ENCODE measurements around the gene SLC25A11. TPM values are rescaled to one million over a fixed set of nuclear protein-coding genes. Genes with fewer than 3 reads are reported as not detected.
A peak's percentile ranks its signal among the peaks of the same experiment; 100 is the strongest.

The SLC25A11 gene
- total RNA-seq, 2 experiments from 2014 or later, result 70.5 to 72.5 TPM

DNA sequence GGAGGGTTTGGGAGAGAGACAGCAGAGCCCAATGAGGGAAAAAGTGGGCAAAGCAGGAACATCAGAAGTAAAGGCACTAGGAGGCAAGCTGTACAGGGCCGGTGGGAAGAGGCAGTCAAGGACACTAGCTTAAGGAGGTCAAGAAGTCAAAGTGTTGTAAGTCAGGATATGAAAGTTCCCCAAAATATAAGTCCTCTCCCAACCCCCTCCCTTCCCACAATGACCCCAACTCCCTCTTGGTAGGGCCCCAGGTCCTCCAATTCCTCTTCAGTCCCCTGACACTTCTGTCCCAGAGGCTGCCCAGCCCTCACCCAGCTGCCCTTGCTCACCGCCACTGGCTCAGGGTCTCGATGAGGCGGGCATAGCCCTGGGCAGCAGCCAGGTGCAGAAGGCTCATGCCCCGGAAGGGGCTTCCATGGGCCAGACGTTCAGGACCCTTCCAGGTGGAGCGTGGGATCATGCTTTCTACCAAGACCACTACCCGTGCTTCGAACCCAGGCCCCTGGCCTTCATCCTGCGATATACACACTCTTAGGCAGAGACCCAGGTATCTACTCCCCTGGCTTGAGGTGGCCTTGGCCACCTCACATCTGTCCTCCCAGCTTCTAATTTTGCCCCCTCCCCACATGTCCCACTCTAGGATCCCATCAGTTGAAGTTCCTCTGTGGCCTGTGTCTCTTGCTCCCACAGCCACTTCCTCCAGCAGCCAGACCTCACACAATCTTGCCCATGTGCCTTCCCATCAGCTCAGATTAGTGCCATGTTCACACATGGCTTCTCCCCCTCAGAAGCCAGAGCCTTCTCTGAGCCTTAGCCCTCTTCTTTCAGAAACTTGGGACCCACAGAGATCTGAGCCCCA, 33.6 kb upstream of the SLC25A11 start:
- POLR2A ChIA-PET, result no interaction called here
- no peak for DNase-seq
- Mint-ChIP-seq H3K4me3 (no peak overlapping the region), H3K27ac (no peak overlapping the region), H3K4me1 (ENCODE audit: low read depth) (peaks cover 22% of the 10 kb centered on the region), H3K9me3 (no peaks in the 10 kb centered on the region), H3K36me3 (peaks cover 38% of the 10 kb centered on the region), H3K27me3 (no peaks in the 10 kb centered on the region)
- CTCF ChIA-PET, result interaction anchor here (1.2 kb wide), 1 partner anchor 33 kb away, joined by 3 read pairs; no protein-coding TSS in a partner anchor
- intact Hi-C loops (cut with micrococcal nuclease), result no loop called here

DNA sequence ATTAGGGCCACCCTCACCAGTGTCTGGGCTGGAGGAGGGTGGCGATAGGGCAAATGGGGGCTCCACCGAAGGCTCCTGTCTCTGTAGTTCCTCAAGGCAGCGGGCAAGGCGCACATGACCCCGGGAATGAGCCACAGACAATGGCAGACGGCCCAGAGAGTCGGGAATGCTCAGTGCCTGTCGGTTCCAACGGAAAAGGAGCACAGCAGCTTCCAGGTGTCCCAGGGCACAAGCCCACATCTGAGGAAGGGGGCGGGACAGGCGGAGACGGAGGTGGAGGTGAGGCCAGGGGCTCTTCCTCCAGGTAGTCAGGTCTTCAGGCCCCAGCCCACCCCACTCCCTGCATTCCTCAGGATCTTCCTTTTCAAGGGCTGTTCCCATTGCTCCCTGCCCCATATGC, 32.9 kb upstream of the SLC25A11 start:
- Mint-ChIP-seq H3K27me3 (no peaks in the 10 kb centered on the region), H3K36me3 (peaks cover 38% of the 10 kb centered on the region), H3K4me3 (no peak overlapping the region), H3K27ac (no peak overlapping the region), H3K4me1 (ENCODE audit: low read depth) (peaks cover 22% of the 10 kb centered on the region), H3K9me3 (no peaks in the 10 kb centered on the region)
- DNase-seq, result no peak
- intact Hi-C loops (cut with micrococcal nuclease), result no loop called here
- ChIA-PET CTCF (interaction anchor here (1.2 kb wide), 1 partner anchor 34 kb away, joined by 3 read pairs; no protein-coding TSS in a partner anchor), POLR2A (no interaction called here)

DNA sequence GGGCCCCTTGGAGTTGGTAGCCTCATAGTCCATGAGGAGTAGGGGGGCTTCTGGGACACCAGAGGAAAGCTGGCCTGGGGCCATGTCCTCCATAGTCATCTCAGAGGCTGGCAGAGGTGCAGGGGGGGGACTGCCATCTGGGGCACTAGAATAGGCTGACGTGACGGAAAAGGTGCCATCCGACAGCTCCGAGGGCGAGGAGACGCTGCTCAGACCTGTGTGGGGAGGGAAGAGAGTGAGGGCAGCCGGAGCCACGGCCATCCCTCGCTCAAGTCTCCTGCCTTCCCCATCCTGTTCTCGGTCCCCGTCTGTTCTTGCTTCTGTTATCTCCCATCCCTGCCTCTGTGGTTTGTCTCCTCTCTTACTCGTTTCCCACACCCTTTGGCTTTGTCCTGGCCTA, 32.5 kb upstream of the SLC25A11 start:
- peaks cover 34% of the 10 kb centered on the region for H3K36me3 Mint-ChIP-seq
- H3K9me3 Mint-ChIP-seq, result no peaks in the 10 kb centered on the region
- intact Hi-C loops (cut with micrococcal nuclease), result no loop called here
- POLR2A ChIA-PET, result no interaction called here
- H3K27me3 Mint-ChIP-seq, result no peaks in the 10 kb centered on the region
- H3K4me1 Mint-ChIP-seq (ENCODE audit: low read depth), result peaks cover 22% of the 10 kb centered on the region
- H3K27ac Mint-ChIP-seq, result no peak overlapping the region
- H3K4me3 Mint-ChIP-seq, result no peak overlapping the region
- CTCF ChIA-PET, result no interaction called here
- DNase-seq, result no peak

DNA sequence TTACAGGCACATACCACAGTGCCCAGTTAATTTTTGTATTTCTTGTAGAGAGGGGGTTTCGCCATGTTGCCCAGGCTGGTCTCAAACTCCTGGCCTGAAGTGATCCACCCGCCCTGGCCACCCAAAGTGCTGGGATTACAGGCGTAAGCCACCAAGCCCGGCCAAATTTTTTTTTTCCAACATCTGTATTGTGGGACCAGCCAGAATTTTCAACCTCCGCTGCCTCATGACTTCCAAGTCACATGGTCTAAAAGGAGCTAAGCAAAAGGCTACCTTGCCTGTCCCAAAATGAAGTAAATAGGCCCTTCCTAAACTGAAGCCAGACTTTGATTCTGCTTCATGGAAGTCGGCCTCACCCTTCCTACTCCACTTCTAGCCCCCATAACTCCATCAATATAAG, 32.0 kb upstream of the SLC25A11 start:
- Mint-ChIP-seq H3K36me3 (peaks cover 31% of the 10 kb centered on the region), H3K27ac (no peak overlapping the region)
- POLR2A ChIA-PET, result interaction anchor here (10.7 kb wide), 1 partner anchor 24 kb away, joined by 346 read pairs; the partner anchor contains the start of genes ENO3, PFN1, RNF167 and SLC25A11

DNA sequence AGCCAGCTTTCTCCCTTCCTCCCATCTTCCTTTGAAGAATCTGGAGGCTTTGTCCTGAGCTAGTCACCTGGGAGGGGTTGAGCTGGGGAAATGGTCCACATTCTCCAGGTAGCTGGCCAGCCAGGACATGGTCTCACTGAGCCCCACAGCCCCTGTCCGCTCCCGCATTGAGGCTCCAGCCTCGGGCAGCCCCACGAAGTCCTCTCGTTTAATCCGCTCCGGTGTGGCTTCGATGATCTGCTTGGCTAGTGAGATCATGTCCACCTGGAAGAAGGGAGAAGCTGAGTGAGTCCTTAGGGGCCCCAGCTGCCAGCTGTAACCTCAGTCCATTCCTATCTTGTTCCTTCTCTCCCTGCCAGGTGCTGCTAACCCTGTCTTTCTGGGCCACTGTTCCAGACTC, 30.4 kb upstream of the SLC25A11 start:
- Mint-ChIP-seq H3K36me3 (peaks cover 34% of the 10 kb centered on the region), H3K27ac (no peak overlapping the region), H3K27me3 (no peaks in the 10 kb centered on the region), H3K9me3 (peaks cover 3% of the 10 kb centered on the region), H3K4me1 (ENCODE audit: low read depth) (peaks cover 33% of the 10 kb centered on the region), H3K4me3 (no peak overlapping the region)
- CTCF ChIA-PET, result interaction anchor here (0.7 to 3.1 kb wide), 8 partner anchors 8 to 180 kb away, joined by 3 to 21 read pairs (median 4); partner anchors contain the start of gene CAMTA2
- no peak for DNase-seq
- POLR2A ChIA-PET, result interaction anchor here (1.0 to 10.7 kb wide), 7 partner anchors 10 to 109 kb away, joined by 3 to 346 read pairs (median 9); partner anchors contain the start of genes CAMTA2, ENO3, INCA1 and KIF1C
- intact Hi-C loops (cut with micrococcal nuclease), result no loop called here

More for the DNA sequence above, 32.0 kb upstream of the SLC25A11 start:
- H3K27me3 Mint-ChIP-seq, result no peaks in the 10 kb centered on the region
- intact Hi-C loops (cut with micrococcal nuclease), result no loop called here
- H3K4me3 Mint-ChIP-seq, result no peak overlapping the region
- H3K9me3 Mint-ChIP-seq, result no peaks in the 10 kb centered on the region
- CTCF ChIA-PET, result interaction anchor here (0.9 to 2.9 kb wide), 2 partner anchors 8 to 11 kb away, joined by 3 to 21 read pairs; no protein-coding TSS in a partner anchor
- DNase-seq, result no peak
- peaks cover 22% of the 10 kb centered on the region for H3K4me1 Mint-ChIP-seq (ENCODE audit: low read depth)

DNA sequence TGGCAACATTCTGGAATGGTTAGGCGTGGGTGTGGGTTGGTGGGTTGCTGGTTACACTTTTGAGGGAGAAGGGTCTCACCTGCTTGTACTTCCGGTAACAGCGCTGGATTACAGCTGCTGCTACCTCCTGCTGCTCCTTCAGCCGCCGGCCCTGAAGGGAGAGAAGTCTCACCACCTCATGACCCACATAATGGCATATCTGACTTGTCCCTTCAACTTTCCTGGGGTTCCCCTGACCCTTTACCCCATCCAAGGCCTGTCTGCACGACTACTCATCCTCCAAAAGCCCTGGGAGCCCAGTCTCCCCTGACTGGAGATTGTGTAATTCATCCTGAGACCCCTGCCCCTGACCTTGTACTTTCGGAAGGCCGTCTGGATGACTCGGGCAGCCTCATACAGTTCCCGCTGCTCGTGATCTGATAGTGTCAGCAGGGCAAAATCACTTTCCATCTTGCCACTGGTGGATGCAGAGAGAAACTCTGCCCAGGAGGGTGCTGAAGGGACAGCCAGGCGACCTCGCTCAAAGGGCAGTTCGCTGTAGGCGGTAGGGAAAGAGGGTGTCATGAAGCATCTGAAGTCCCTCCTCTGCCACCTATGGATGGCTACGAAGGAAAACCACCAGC, 29.8 kb upstream of the SLC25A11 start:
- intact Hi-C loops (cut with micrococcal nuclease), result loop anchor here (1.0 to 5.0 kb wide), 4 partner anchors 18 to 63 kb away; partner anchors contain the start of genes CAMTA2, INCA1 and KIF1C
- H3K4me3 Mint-ChIP-seq, result no peak overlapping the region
- H3K4me1 Mint-ChIP-seq (ENCODE audit: low read depth), result peaks cover 37% of the 10 kb centered on the region
- ChIA-PET CTCF (interaction anchor here (0.7 to 3.1 kb wide), 9 partner anchors 9 to 179 kb away, joined by 3 to 21 read pairs (median 4); partner anchors contain the start of gene CAMTA2), POLR2A (interaction anchor here (0.7 to 10.7 kb wide), 10 partner anchors 11 to 180 kb away, joined by 3 to 346 read pairs (median 4); partner anchors contain the start of genes C17orf107, CAMTA2, CHRNE and ENO3)
- peak; percentile 73 for DNase-seq
- no peak overlapping the region for H3K27ac Mint-ChIP-seq
- peaks cover 3% of the 10 kb centered on the region for H3K9me3 Mint-ChIP-seq
- H3K27me3 Mint-ChIP-seq, result no peaks in the 10 kb centered on the region
- peaks cover 37% of the 10 kb centered on the region for H3K36me3 Mint-ChIP-seq

DNA sequence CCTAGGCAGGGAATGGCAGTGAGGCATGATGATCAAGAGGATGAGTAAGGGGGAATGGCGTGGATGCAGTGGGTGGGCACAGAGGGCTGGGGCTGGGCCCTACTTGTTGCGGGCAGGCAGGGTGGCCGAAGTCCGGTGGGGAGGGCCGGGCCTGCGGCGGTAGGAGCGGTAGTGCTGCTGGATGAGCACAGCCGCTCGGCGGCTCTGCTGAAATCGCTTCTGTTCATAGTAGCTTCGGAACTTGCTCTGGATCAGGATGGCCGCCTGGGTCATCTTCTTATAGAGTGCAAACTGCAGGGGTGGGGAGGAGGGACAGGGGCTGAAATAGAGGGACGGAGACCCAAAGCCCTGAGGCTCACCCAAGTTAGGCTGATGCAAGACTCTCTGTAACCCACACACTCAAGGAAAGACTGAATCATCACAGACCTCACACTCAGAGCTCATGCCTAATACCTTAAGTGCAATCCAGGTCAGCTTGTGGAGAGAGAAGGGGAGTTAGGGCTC, 29.3 kb upstream of the SLC25A11 start:
- no peak overlapping the region for H3K27ac Mint-ChIP-seq
- ChIA-PET POLR2A (interaction anchor here (0.7 to 10.7 kb wide), 11 partner anchors 11 to 179 kb away, joined by 3 to 346 read pairs (median 4); partner anchors contain the start of genes C17orf107, CAMTA2, CHRNE and ENO3), CTCF (interaction anchor here (0.9 to 3.1 kb wide), 7 partner anchors 11 to 93 kb away, joined by 3 to 21 read pairs (median 4); partner anchors contain the start of gene CAMTA2)
- peaks cover 34% of the 10 kb centered on the region for H3K36me3 Mint-ChIP-seq
- peaks cover 3% of the 10 kb centered on the region for H3K9me3 Mint-ChIP-seq
- peaks cover 37% of the 10 kb centered on the region for H3K4me1 Mint-ChIP-seq (ENCODE audit: low read depth)
- intact Hi-C loops (cut with micrococcal nuclease), result loop anchor here (1.0 to 5.0 kb wide), 4 partner anchors 18 to 63 kb away; partner anchors contain the start of genes CAMTA2, INCA1 and KIF1C
- no peaks in the 10 kb centered on the region for H3K27me3 Mint-ChIP-seq
- DNase-seq, result no peak
- no peak overlapping the region for H3K4me3 Mint-ChIP-seq

DNA sequence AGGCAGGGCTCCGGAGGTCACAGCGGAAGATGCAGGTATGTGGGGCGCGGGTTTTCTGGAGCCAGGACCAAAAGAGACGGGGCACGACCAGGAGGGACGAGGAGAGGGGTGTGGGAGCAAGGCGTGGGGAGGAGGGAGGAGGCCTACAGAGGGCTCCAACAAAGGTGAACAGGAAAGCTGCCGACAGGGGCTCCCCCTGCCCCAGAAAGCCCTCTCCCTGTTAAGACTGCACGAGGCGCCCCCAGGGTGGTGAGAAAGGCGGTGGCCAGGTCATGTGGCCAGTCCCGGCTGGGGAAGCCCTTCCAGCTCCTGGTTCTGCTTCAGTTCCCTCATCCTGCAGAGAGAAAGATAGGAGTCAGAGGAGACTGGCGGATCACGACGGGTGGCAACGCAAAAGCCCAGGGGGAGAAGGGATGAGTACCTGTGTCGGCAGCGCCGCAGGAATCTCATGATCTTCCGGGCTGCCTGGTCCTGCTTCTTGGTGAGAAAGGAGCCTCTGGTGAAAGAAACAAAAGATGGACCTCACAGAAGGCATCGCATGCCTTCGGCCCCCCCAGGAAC, 28.7 kb upstream of the SLC25A11 start:
- peaks cover 37% of the 10 kb centered on the region for H3K4me1 Mint-ChIP-seq (ENCODE audit: low read depth)
- H3K4me3 Mint-ChIP-seq, result no peak overlapping the region
- ChIA-PET CTCF (interaction anchor here (0.6 to 3.1 kb wide), 8 partner anchors 12 to 94 kb away, joined by 3 to 21 read pairs (median 4); partner anchors contain the start of gene CAMTA2), POLR2A (interaction anchor here (0.7 to 10.7 kb wide), 8 partner anchors 12 to 110 kb away, joined by 3 to 346 read pairs (median 4); partner anchors contain the start of genes C17orf107, CAMTA2, CHRNE and ENO3)
- DNase-seq, result peak; percentile 58
- peaks cover 3% of the 10 kb centered on the region for H3K9me3 Mint-ChIP-seq
- intact Hi-C loops (cut with micrococcal nuclease), result loop anchor here (1.0 to 5.0 kb wide), 4 partner anchors 19 to 64 kb away; partner anchors contain the start of genes CAMTA2, INCA1 and KIF1C
- H3K27me3 Mint-ChIP-seq, result no peaks in the 10 kb centered on the region
- H3K36me3 Mint-ChIP-seq, result peaks cover 32% of the 10 kb centered on the region
- no peak overlapping the region for H3K27ac Mint-ChIP-seq

DNA sequence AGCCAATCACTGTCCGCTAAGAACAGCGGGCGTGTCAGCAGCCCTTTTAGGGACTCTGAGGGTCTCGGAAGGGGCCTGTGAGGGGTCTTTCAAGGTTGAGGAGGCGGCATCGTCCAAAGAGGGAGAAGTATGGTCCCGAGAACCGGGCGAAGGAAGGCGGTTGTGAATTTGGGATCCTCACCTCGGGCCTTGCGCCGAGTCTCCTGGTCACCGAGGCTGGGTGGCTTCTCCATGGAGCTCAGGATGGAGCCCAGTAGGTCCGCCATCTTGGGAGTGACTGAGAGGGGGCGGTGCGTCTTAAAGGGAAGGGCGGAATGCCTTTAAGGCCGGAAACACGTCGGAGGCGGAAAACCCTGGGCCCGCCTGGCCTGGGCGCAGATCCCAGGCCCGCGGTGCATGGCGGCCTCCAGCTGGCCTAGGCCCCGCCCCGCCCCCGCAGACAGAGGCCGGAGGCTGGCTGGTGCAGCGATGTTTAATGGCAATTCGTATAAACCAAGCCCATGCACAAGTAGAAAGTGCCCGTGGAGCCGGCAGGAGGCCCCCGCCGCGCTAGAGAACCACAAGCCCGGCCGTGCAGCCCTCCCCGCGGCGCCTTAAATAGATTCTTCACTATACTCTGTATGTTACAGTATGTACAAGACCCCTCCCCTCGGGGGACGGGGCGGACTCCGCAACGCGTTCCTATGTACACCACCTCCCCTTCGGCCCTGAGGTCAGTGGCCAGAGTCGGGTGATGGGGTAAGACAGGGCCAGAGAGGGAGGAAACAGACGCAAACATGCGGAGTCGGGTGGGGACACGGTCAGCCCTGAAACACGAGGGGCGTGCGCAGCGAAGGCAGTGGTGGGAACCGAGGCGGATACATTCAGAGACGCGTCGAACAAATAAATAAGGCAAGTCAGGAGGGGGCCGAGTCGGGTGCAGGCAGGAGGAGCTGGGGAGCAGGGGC, 28.0 kb upstream of the SLC25A11 start, which contains the start of gene SPAG7:
TSS of gene SPAG7 (minus strand) at position 279 of the 947 bp plus-strand sequence. CDS start at position 266, 13 bp downstream.
- intact Hi-C loops (cut with micrococcal nuclease), result loop anchor here (1.0 to 5.0 kb wide), 3 partner anchors 20 to 64 kb away; partner anchors contain the start of genes PFN1, RNF167 and SLC25A11
- peaks cover 29% of the 10 kb centered on the region for H3K36me3 Mint-ChIP-seq
- ChIA-PET CTCF (interaction anchor here (0.6 to 3.1 kb wide), 12 partner anchors 13 to 402 kb away, joined by 3 to 12 read pairs (median 4); partner anchors contain the start of genes CAMTA2, ENO3, RNF167 and SLC25A11), POLR2A (interaction anchor here (0.6 to 10.7 kb wide), 9 partner anchors 13 to 264 kb away, joined by 3 to 346 read pairs (median 4); partner anchors contain the start of genes CAMTA2, ENO3, INCA1 and KIF1C)
- peaks cover 3% of the 10 kb centered on the region for H3K9me3 Mint-ChIP-seq
- H3K4me3 Mint-ChIP-seq, result no peak within 1 kb of the TSS
- peak; percentile 96 for DNase-seq
- no peak within 1 kb of the TSS for H3K27ac Mint-ChIP-seq
- H3K4me1 Mint-ChIP-seq (ENCODE audit: low read depth), result peaks cover 37% of the 10 kb centered on the region
- no peaks in the 10 kb centered on the region for H3K27me3 Mint-ChIP-seq

Measured in activated CD4-positive, alpha-beta memory T cell treated with anti-CD3 and anti-CD28 coated beads for 36 hours (primary cell).